ENCODE data around the gene CFAP20. TPM values are rescaled to one million over a fixed set of nuclear protein-coding genes. Genes with fewer than 3 reads are reported as not detected.
A peak's percentile ranks its signal among the peaks of the same experiment; 100 is the strongest.

Gene CFAP20
- total and polyA plus RNA-seq, 4 donors = 22.1 to 30.6 (median 24.6) TPM

GRCh38 chr16:58118801-58119508, 10.2 kb downstream of the CFAP20 start:
- Histone ChIP-seq H3K4me1 (ENCODE audit: control insufficient read depth in 4 of 4, insufficient read depth in 4 of 4, low read length in 3 of 4) (peaks cover 6 to 53% (median 43%) of the 10 kb centered on the region in 4 donors), H3K4me3 (ENCODE audit: low read depth in 1 of 3, low read length in 3 of 3) (no peak overlapping the region), H3K36me3 (ENCODE audit: control insufficient read depth in 4 of 4, insufficient read depth in 3 of 4, low read depth in 1 of 4, low read length in 3 of 4) (peaks cover 5 to 25% (median 20%) of the 10 kb centered on the region in 4 donors), H3K9ac (ENCODE audit: low read depth in 1 of 2, low read length in 2 of 2) (no peak overlapping the region), H3K27me3 (ENCODE audit: control insufficient read depth in 4 of 4, insufficient read depth in 4 of 4, low read length in 3 of 4) (no peaks in the 10 kb centered on the region), H3K27ac (ENCODE audit: low read depth in 1 of 2, low read length in 2 of 2) (peak overlapping the region in 1 of 2 donors; percentile 39), H3K9me3 (ENCODE audit: control insufficient read depth in 4 of 4, low read length in 3 of 4) (no peaks in the 10 kb centered on the region)
- WGBS = 34% methylated on average over 5 of the region's 5 CpGs
- DNase-seq (ENCODE audit: low spot score) = no peak
- TF ChIP-seq GABPA (IDR thresholded peaks at IDR 0.05 in 1 of 2, conservative IDR thresholded peaks at IDR 0.05 in 1 of 2) (no peak), RAD21 (IDR thresholded peaks at IDR 0.05) (no peak), YY1 (IDR thresholded peaks at IDR 0.05) (no peak), REST (IDR thresholded peaks at IDR 0.05) (no peak), CTCF (IDR thresholded peaks at IDR 0.05; ENCODE audit: low read depth, low read length, missing input control) (no peak), HNF4G (IDR thresholded peaks at IDR 0.05) (no peak), TAF1 (conservative IDR thresholded peaks at IDR 0.05) (no peak), EGR1 (IDR thresholded peaks at IDR 0.05; ENCODE audit: low read depth in 2 of 2) (no peak), ZBTB33 (IDR thresholded peaks at IDR 0.05) (no peak), FOXA1 (IDR thresholded peaks at IDR 0.05) (no peak), JUND (IDR thresholded peaks at IDR 0.05) (no peak), ATF3 (IDR thresholded peaks at IDR 0.05) (no peak), HNF4A (conservative IDR thresholded peaks at IDR 0.05) (no peak), RXRA (IDR thresholded peaks at IDR 0.05) (no peak), FOXA2 (IDR thresholded peaks at IDR 0.05) (no peak), SP1 (IDR thresholded peaks at IDR 0.05) (no peak), MAX (IDR thresholded peaks at IDR 0.05) (no peak), NR2F2 (IDR thresholded peaks at IDR 0.05) (no peak)

All from liver (tissue), 9 donors.